Measurements from ENCODE around the gene TAF15.

DNA sequence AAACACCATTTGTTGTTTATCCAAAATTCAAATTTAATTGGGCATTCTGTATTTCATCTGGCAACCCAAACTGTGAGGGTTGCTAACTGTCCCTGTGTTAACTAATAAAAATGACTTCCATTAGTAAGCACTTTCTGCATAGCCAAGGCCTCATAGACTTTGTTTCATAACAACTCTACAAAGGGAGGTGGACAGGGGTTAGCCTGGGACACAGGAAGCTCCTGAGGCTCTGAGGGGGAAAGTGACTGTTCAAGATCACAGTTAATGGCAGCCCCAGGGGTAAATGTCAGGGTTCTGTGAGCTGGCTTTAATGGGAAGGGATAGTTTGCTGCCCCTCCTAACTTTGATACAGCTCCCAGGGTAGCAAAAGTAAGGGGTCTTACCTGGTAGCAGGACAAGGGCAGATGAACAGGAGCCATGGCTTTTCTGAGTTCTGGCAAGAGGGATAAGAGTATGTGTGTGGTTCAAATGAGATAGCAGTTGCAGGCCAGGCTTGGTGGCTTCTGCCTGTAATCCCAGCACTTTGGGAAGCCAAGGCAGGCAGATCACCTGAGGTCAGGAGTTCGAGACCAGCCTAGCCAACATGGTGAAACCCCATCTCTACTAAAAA, 57.2 kb downstream of the TAF15 start:
- TF ChIP-seq EZH2 (IDR thresholded peaks at IDR 0.05; ENCODE audit: insufficient read depth, poor library complexity, severe bottlenecking) (no peak), EZH2phosphoT487 (IDR thresholded peaks at IDR 0.05; ENCODE audit: insufficient read depth, low read depth) (no peak)
